ENCODE data around the gene WFDC9. TPM values are rescaled to one million over a fixed set of nuclear protein-coding genes. Genes with fewer than 3 reads are reported as not detected.

WFDC9 gene
- total RNA-seq, 1 experiment from 2014 or later = not detected

GRCh38 chr20:45617591-45617990 lies 13.5 kb downstream of the WFDC9 start:
- Histone ChIP-seq H3K4me3 (ENCODE audit: low read depth, low read length) (no peak overlapping the region), H3K4me1 (peaks cover 17% of the 10 kb centered on the region), H3K36me3 (ENCODE audit: control insufficient read depth, insufficient read depth, low read length) (no peaks in the 10 kb centered on the region), H3K9me3 (no peaks in the 10 kb centered on the region; the same call in 1 of the 2 replicates), H3K27me3 (replicated peaks; ENCODE audit: control insufficient read depth, insufficient read depth, low read length) (no peaks in the 10 kb centered on the region)
- H3K27me3 Mint-ChIP-seq (ENCODE audit: insufficient read depth, unreplicated experiment) = no peaks in the 10 kb centered on the region
- no peak overlapping the region for H3K27ac Mint-ChIP-seq (ENCODE audit: unreplicated experiment)
- no TSS peak for BruUV-seq (replicated peaks)
- DNase-seq = no peak
- CTCF ChIA-PET = interaction anchor here (1.4 kb wide), 1 partner anchor 12 kb away, joined by 3 read pairs; the partner anchor contains the start of gene WFDC10A
- intact Hi-C loops (cut with micrococcal nuclease; ENCODE audit: unreplicated experiment) = no loop called here
- peaks cover 16% of the 10 kb centered on the region for H3K4me1 Mint-ChIP-seq (ENCODE audit: low read depth, unreplicated experiment)
- peaks cover 10% of the 10 kb centered on the region for H3K9me3 Mint-ChIP-seq (ENCODE audit: unreplicated experiment)
- TF ChIP-seq CTCF (IDR thresholded peaks at IDR 0.05; ENCODE audit: insufficient read depth in 1 of 2, low read depth in 1 of 2, low read length in 1 of 2, severe bottlenecking in 1 of 2, unreplicated experiment in 1 of 2) = no peak
- no peak overlapping the region for H3K4me3 Mint-ChIP-seq (ENCODE audit: unreplicated experiment)
- no peaks in the 10 kb centered on the region for H3K36me3 Mint-ChIP-seq (ENCODE audit: insufficient read depth, unreplicated experiment)
- POLR2A ChIA-PET = interaction anchor here (0.6 kb wide), 1 partner anchor 199 kb away, joined by 3 read pairs; no protein-coding TSS in a partner anchor

GRCh38 chr20:45612314-45612713 lies 18.8 kb downstream of the WFDC9 start:
- Mint-ChIP-seq H3K27ac (ENCODE audit: unreplicated experiment) (no peak overlapping the region), H3K9me3 (ENCODE audit: unreplicated experiment) (peaks cover 9% of the 10 kb centered on the region), H3K4me3 (ENCODE audit: unreplicated experiment) (no peak overlapping the region), H3K27me3 (ENCODE audit: insufficient read depth, unreplicated experiment) (no peaks in the 10 kb centered on the region), H3K4me1 (ENCODE audit: low read depth, unreplicated experiment) (no peaks in the 10 kb centered on the region), H3K36me3 (ENCODE audit: insufficient read depth, unreplicated experiment) (no peaks in the 10 kb centered on the region)
- H3K4me1 ChIP-seq = no peaks in the 10 kb centered on the region
- BruUV-seq (replicated peaks) = no TSS peak
- H3K36me3 ChIP-seq (ENCODE audit: control insufficient read depth, insufficient read depth, low read length) = no peaks in the 10 kb centered on the region
- no peak for DNase-seq
- no peaks in the 10 kb centered on the region; the same call in 1 of the 2 replicates for H3K9me3 ChIP-seq
- H3K27me3 ChIP-seq (replicated peaks; ENCODE audit: control insufficient read depth, insufficient read depth, low read length) = no peaks in the 10 kb centered on the region
- TF ChIP-seq CTCF (IDR thresholded peaks at IDR 0.05; ENCODE audit: insufficient read depth in 1 of 2, low read depth in 1 of 2, low read length in 1 of 2, severe bottlenecking in 1 of 2, unreplicated experiment in 1 of 2) = no peak
- intact Hi-C loops (cut with micrococcal nuclease; ENCODE audit: unreplicated experiment) = no loop called here
- POLR2A ChIA-PET = no interaction called here
- CTCF ChIA-PET = no interaction called here
- no peak overlapping the region for H3K4me3 ChIP-seq (ENCODE audit: low read depth, low read length)

GRCh38 chr20:45611054-45611453 lies 20.0 kb downstream of the WFDC9 start:
- H3K4me3 ChIP-seq (ENCODE audit: low read depth, low read length) = no peak overlapping the region
- BruUV-seq (replicated peaks) = no TSS peak

More at GRCh38 chr20:45611054-45611453, 20.0 kb downstream of the WFDC9 start:
- Mint-ChIP-seq H3K4me3 (ENCODE audit: unreplicated experiment) (no peak overlapping the region), H3K27ac (ENCODE audit: unreplicated experiment) (no peak overlapping the region), H3K36me3 (ENCODE audit: insufficient read depth, unreplicated experiment) (no peaks in the 10 kb centered on the region), H3K9me3 (ENCODE audit: unreplicated experiment) (peaks cover 19% of the 10 kb centered on the region), H3K27me3 (ENCODE audit: insufficient read depth, unreplicated experiment) (peaks cover 2% of the 10 kb centered on the region), H3K4me1 (ENCODE audit: low read depth, unreplicated experiment) (no peaks in the 10 kb centered on the region)
- no peak for DNase-seq
- intact Hi-C loops (cut with micrococcal nuclease; ENCODE audit: unreplicated experiment) = no loop called here
- H3K9me3 ChIP-seq = peaks cover 10% of the 10 kb centered on the region
- TF ChIP-seq CTCF (IDR thresholded peaks at IDR 0.05; ENCODE audit: insufficient read depth in 1 of 2, low read depth in 1 of 2, low read length in 1 of 2, severe bottlenecking in 1 of 2, unreplicated experiment in 1 of 2) = no peak
- H3K4me1 ChIP-seq = no peaks in the 10 kb centered on the region
- H3K27me3 ChIP-seq (replicated peaks; ENCODE audit: control insufficient read depth, insufficient read depth, low read length) = no peaks in the 10 kb centered on the region
- no peaks in the 10 kb centered on the region for H3K36me3 ChIP-seq (ENCODE audit: control insufficient read depth, insufficient read depth, low read length)
- ChIA-PET POLR2A (no interaction called here), CTCF (interaction anchor here (0.9 kb wide), 1 partner anchor 18 kb away, joined by 3 read pairs; the partner anchor contains the start of gene WFDC10A)
